ENCODE results near the gene ABCB1. TPM values are rescaled to one million over a fixed set of nuclear protein-coding genes. Genes with fewer than 3 reads are reported as not detected.

ABCB1 gene
- total and polyA plus RNA-seq, 12 donors, result 1.3 to 7.1 (median 2.7) TPM

- 46 to 56% methylated on average over 1 of the region's 1 CpG for WGBS, 2 donors
- no peaks in the 10 kb centered on the region for H3K27me3 ChIP-seq
- TF ChIP-seq, protein P1, sequence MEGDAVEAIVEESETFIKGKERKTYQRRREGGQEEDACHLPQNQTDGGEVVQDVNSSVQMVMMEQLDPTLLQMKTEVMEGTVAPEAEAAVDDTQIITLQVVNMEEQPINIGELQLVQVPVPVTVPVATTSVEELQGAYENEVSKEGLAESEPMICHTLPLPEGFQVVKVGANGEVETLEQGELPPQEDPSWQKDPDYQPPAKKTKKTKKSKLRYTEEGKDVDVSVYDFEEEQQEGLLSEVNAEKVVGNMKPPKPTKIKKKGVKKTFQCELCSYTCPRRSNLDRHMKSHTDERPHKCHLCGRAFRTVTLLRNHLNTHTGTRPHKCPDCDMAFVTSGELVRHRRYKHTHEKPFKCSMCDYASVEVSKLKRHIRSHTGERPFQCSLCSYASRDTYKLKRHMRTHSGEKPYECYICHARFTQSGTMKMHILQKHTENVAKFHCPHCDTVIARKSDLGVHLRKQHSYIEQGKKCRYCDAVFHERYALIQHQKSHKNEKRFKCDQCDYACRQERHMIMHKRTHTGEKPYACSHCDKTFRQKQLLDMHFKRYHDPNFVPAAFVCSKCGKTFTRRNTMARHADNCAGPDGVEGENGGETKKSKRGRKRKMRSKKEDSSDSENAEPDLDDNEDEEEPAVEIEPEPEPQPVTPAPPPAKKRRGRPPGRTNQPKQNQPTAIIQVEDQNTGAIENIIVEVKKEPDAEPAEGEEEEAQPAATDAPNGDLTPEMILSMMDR (IDR thresholded peaks at IDR 0.05), result no peak
- no peaks in the 10 kb centered on the region for H3K4me1 ChIP-seq
- no peak for DNase-seq
- no peak overlapping the region for H3K27ac ChIP-seq
- peaks cover 0 to 8% (median 0%) of the 10 kb centered on the region in 11 donors for H3K9me3 ChIP-seq
- H3K36me3 ChIP-seq, result no peaks in the 10 kb centered on the region
- ATAC-seq, result no peak
- no peak overlapping the region for H3K4me3 ChIP-seq
- intact Hi-C loops (cut with DNase I), result no loop called here
Measured at GRCh38 chr7:87615197-87615596, 14.5 kb upstream of the ABCB1 start.

GRCh38 chr7:87609916-87610315, 9.2 kb upstream of the ABCB1 start:
- no peak for ATAC-seq
- intact Hi-C loops (cut with DNase I), result no loop called here

DNA sequence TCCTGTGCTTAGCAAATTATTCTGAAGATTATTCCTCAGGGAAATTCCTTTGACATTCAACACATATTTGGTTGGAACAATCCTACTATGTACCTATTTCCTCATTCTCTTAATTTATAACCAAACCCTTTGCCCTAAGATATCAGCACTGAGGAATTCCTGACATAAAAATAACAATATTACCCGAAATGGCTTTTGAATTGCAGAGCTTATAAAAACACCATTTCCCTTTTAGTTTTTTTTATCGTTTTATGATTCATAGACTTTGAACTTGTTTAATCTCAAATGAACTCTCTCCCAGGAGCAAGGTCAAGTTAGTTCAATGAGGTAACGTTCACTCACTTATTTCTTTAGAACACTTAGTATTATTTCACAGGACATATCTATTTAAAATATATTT, 7.7 kb upstream of the ABCB1 start:
- H3K27ac ChIP-seq, result no peak overlapping the region
- no peak for DNase-seq
- 48 to 58% methylated on average over 3 of the region's 3 CpGs for WGBS, 2 donors
- H3K27me3 ChIP-seq, result peaks cover 0 to 17% (median 5%) of the 10 kb centered on the region in 7 donors
- H3K4me3 ChIP-seq, result no peak overlapping the region
- H3K36me3 ChIP-seq, result no peaks in the 10 kb centered on the region
- intact Hi-C loops (cut with DNase I), result no loop called here
- no peak for ATAC-seq
- no peaks in the 10 kb centered on the region for H3K4me1 ChIP-seq
- TF ChIP-seq, protein P1 (IDR thresholded peaks at IDR 0.05), result no peak
- no peaks in the 10 kb centered on the region for H3K9me3 ChIP-seq

More at GRCh38 chr7:87609916-87610315, 9.2 kb upstream of the ABCB1 start:
- H3K4me3 ChIP-seq, result no peak overlapping the region
- H3K27me3 ChIP-seq, result peaks cover 0 to 4% (median 0%) of the 10 kb centered on the region in 7 donors
- H3K27ac ChIP-seq, result no peak overlapping the region
- no peak for DNase-seq
- H3K36me3 ChIP-seq, result no peaks in the 10 kb centered on the region
- H3K9me3 ChIP-seq, result no peaks in the 10 kb centered on the region
- TF ChIP-seq, protein P1 (IDR thresholded peaks at IDR 0.05), result no peak
- 70 to 82% methylated on average over 5 of the region's 5 CpGs for WGBS, 2 donors
- H3K4me1 ChIP-seq, result no peaks in the 10 kb centered on the region

- H3K4me1 ChIP-seq, result peaks cover 0 to 16% (median 5%) of the 10 kb centered on the region in 9 donors
- H3K36me3 ChIP-seq, result no peaks in the 10 kb centered on the region
- intact Hi-C loops (cut with DNase I), result no loop called here
- H3K9me3 ChIP-seq, result no peaks in the 10 kb centered on the region
- no peak for DNase-seq
- ATAC-seq, result no peak
- H3K4me3 ChIP-seq, result no peak overlapping the region
- TF ChIP-seq, protein P1 (IDR thresholded peaks at IDR 0.05), result no peak
- 83 to 86% methylated on average over 1 of the region's 1 CpG for WGBS, 2 donors
- H3K27ac ChIP-seq, result no peak overlapping the region
- peaks cover 0 to 46% (median 27%) of the 10 kb centered on the region in 7 donors for H3K27me3 ChIP-seq
Measured at GRCh38 chr7:87604264-87604663, 3.6 kb upstream of the ABCB1 start.
